Renal cortical epithelial cell (primary cell): Measurements from ENCODE around the gene PLAGL2. TPM values are rescaled to one million over a fixed set of nuclear protein-coding genes. Genes with fewer than 3 reads are reported as not detected.

Experiments used
- DNase-seq: peaks from one replicate; pipeline ENCODE4 v3.0.0-alpha.2; 2011; ENCODE audit warnings: low read depth
- total RNA-seq: library from RNA; depleted of rRNA; stranded (reverse); fragments of >200 nt; gene quantifications from 2 replicates; pipeline ENCODE4 v1.2.3, GENCODE V29; 2014

The PLAGL2 gene
- total RNA-seq, 1 donor from 2014 or later: 4.3 TPM

DNA sequence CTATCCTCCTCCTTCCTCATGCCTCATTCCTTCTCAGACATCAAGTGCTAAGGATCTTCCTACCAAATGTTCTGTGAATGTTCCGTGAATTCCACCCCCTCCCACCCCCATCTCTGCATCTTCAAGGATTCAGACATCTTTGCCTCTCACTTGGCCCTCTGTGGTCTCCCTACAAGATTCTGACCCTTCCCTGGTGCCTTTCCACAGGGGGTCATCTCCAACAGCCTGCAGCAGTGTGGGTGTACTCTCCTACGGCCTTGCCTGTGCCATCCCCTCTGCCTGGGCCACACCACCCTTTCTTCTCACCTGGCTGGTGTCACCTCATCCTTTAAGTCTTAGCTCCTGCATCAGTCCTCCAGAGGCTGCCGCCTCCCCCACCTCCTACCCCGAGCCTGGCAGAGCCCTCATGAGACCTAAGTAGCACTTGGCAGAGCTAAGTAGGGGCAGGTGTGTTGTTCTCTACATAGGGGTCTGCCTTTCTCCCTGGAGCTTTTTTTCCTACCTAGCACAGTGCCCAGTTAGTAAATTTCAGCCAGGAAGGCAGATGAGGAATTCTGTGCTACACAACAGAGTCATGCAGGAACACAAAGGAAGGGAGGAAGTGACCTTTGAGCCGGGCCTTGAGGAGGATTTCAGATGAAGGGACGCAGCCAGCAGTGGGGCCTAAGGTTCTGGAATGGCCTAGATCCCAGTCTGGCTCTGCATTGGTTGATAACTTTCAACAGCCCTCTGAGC lies 55.0 kb downstream of the PLAGL2 start:
- DNase-seq: no peak

DNA sequence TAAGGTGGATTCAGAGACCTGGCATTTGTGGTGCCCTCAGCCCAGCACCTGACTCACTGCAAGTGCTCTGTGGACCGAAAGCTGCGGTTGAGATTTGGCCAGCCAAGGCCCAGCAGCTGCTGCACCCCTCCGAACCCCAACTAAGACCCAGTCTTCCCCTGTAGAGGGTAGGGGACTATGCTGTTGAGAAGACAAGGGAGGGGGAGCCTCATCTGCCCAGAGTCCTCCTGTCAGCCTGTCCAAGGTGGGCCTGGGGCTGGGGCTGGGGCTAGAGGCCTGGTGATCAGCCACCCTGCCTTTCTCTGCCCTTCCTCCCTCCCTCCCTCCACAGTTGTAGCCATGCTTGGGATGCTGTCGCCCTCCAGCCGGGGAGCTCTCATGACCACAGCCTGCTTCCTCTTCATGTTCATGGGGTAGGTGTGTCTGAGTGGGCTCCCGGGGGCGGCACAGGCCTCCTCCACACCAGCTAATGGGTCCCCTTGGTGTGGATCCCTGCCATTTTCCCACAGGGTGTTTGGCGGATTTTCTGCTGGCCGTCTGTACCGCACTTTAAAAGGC lies 57.2 kb downstream of the PLAGL2 start:
- no peak for DNase-seq

DNA sequence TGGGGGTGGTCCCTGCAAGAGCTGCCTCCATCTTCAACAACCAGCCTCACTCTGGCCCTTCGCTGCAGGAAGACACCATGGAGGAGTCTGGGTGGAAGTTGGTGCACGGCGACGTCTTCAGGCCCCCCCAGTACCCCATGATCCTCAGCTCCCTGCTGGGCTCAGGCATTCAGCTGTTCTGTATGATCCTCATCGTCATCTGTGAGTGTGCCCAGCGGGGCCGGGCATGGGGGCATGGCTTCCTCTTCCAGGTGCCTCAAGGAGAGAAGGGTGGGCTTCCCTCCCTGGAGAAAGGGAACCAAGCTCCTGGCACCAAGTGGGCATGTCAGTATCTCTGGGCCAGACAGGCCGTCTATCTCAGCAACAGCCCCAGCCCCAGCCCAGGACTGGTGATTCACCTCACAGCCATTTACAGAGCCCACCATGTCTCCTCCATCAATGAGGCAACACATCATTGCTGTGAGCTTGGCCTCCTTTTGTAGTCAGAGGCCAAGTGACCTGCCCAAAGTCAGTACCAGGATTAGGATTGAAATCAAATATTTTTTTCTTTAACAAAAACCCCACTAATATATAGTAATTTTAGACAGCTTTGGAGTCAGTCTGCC lies 57.9 kb downstream of the PLAGL2 start:
- no peak for DNase-seq

DNA sequence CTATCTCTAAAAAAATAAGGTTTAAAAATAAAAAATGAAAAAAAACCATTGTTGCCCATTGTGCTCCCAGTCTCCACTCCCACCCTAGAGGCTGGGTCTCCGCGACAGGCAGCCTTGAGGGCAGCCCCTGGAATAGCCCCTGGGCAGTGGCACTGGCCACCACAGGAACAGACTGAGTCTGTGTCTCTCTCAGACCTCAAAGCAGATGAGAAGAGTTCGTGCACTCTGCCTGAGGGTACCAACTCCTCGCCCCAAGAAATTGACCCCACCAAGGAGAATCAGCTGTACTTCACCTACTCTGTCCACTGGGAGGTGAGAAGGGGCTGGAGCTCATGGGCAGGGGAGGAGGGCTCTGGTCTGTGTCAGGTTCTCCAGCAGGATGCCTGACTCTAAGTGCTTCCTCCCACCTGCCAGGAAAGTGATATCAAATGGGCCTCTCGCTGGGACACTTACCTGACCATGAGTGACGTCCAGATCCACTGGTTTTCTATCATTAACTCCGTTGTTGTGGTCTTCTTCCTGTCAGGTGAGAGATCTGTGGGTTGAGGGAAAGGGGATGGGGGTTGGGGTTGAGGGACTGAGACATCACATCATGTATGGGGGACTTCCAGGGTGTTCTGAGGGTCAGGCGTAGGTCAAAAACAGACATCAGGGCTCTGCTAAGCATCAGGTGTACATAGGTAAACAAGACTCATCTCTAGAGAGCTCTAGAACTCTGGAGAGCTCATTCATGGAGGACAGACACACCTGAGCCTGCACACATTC lies 62.5 kb downstream of the PLAGL2 start:
- no peak for DNase-seq

DNA sequence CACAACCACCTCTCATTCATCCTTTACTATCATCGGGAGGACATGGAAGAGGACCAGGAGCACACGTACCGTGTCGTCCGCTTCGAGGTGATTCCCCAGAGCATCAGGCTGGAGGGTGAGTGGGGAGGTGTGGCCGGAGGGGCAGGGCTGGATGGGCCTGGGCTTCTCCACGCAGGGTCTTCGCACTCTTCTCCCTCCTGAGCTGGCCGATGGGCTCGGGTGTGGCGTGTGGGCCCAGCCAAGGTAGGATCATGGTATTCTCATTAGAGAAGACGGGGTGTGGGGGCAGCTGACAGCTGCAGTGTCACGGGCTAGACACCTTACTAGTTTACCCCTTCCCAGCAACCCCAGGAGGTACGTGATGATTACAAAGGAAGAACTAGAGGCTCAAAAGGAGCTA lies 64.6 kb downstream of the PLAGL2 start:
- DNase-seq: no peak

Other genes with a start within 250 kb of the PLAGL2 start
- gene XKR7, start 239.6 kb downstream of the PLAGL2 start, total RNA-seq: 0.10 and 0.17 TPM in 2 replicates
- 0.35 TPM in 1 of 2 replicates, not detected in the other for gene CCM2L, start 197.3 kb downstream of the PLAGL2 start, total RNA-seq
- gene HCK, start 155.5 kb downstream of the PLAGL2 start, total RNA-seq: not detected in 2 replicates
- 22.6 and 56.0 TPM in 2 replicates for gene TM9SF4, start 98.0 kb downstream of the PLAGL2 start, total RNA-seq
- gene POFUT1, start 137 bp upstream of the PLAGL2 start, total RNA-seq: 26.0 and 36.0 TPM in 2 replicates
- gene KIF3B, start 69.9 kb upstream of the PLAGL2 start, total RNA-seq: 25.0 and 60.9 TPM in 2 replicates
- gene ASXL1, start 150.6 kb upstream of the PLAGL2 start, total RNA-seq: 27.1 and 54.8 TPM in 2 replicates